Measurements from ENCODE around the gene WWTR1.

GRCh38 chr3:149609595-149609994 is 48.2 kb downstream of the WWTR1 start:
- TF ChIP-seq YY1 (IDR thresholded peaks at IDR 0.05) (peak; percentile 41), CTCF (IDR thresholded peaks at IDR 0.05; ENCODE audit: low read depth, low read length, missing input control) (no peak), EGR1 (IDR thresholded peaks at IDR 0.05; ENCODE audit: low read depth in 2 of 2) (no peak), REST (IDR thresholded peaks at IDR 0.05) (no peak), SP1 (IDR thresholded peaks at IDR 0.05) (peak; percentile 38), ZBTB33 (IDR thresholded peaks at IDR 0.05) (no peak), JUND (IDR thresholded peaks at IDR 0.05) (no peak), RAD21 (IDR thresholded peaks at IDR 0.05) (no peak), TAF1 (conservative IDR thresholded peaks at IDR 0.05) (no peak)

Measured in liver (tissue), 3 donors.